ENCODE data around the gene ZNF564.
"Not testable (repeated sequence)": the region's sequence is repeated elsewhere in the genome, so short reads cannot be mapped to it uniquely, and the experiment has no call there.

ZNF564 gene

DNA sequence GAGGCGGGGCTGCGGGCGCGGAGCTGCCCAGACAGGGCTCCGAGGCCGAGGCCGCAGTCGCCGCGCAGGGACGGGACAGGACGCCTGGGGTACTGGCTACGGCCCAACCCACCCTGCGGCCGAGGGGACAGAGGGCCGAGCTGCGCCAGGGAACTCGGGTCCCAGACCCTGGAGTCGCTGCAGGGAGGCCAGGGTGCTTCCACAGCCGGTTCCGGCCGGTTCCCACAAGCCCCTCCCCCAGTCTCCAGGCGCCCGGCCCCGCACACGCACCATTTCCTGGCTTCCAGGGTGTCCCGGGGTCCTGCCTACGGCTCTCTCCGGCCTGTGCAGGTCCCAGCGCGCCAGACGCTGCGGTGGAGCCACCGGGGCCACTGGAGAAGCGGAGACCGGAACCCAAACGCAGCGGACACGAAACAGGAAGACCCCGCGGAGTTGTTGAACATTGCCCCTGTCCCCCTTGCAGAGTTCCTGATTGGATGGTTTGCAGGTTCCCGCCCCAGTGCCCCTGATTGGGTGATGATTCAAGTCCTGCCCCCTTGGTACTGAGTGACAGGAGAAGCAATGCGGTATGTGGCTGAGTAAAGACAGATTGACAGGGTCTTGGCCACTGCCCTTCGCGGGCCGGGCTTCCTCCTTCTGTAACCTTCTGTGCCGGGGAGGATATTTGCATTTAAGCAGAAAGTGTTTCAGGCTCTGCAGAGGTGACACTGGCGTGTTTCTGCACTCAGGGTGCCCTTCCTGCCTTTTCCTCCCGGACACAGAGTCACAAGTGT lies at the start of gene ZNF564:
TSS of gene ZNF564 (minus strand) at position 423 of the 773 bp plus-strand sequence. CDS start at position 273, 150 bp downstream.
- DNase-seq, result peak; percentile 99

DNA sequence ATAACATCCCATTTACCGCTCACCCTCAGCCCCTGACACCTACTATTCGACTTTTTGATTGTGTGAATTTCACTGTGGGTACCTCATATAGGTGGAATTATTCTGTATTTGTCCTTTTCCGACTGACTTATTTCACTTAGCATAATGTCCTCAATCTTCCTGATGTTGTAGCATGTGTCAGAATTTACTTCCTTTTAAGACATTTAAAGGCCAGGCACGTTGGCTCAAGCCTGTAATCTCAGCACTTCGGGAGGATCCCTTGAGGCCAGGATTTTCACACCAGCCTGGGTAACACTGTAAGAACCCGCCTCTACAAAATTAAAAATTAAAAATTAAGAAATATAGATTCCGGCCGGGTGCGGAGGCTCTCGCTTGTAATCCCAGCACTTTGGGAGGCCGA lies 46.3 kb upstream of the ZNF564 start:
- no peak for DNase-seq

DNA sequence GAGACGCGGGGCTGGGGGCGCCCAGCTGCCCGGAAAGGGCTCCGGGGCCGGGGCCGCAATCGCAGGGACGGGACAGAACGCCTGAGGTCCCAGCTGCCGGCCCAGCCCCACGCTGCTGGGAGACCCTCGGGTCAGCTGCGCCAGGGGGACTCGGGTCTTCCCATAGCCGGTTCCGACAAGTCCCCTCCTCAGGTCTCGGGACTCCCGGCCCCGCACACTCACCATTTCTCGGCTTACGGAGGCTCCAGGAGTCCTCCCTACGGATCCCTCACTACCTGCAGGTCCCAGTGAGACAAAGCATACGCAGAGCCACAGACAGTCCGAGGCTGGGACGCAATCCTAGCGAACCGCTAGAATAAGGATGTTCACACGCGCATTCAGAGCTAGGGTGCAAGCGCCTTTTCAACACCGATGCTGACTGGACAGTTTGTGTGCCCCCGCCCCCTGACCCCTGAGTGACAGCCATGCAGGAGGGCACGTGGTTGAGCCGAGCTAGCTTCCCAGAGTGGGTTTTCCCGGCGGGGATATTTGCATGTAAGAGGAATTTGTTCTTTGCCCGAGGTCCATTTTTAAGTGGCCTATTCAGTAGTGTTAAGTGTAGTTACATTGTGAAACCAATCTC lies 45.8 kb upstream of the ZNF564 start:
- no peak for DNase-seq

DNA sequence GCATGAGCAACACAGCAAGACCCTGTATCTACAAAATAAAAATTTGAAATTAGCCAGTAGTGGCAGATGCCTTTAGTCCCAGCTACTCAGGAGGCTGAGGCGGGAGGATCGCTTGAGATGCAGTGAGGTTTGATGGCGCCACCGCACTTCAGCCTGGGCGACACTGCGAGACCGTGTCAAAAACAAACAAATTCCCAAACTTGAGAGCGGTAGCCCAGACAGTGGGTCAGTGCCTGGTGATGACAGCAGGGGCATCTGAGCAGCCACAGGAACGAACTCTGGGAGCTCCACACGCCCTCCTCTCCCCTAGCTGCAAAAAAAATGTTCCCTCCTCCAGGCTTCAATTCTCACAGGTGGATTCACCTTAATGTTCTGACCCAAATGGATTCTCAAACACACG lies 45.2 kb upstream of the ZNF564 start:
- no peak for DNase-seq

- DNase-seq, result no peak
These were observed 29.8 kb upstream of the ZNF564 start for GRCh38 chr19:12581100-12581499.

GRCh38 chr19:12580180-12580694 lies 29.0 kb upstream of the ZNF564 start:
- no peak for DNase-seq

DNA sequence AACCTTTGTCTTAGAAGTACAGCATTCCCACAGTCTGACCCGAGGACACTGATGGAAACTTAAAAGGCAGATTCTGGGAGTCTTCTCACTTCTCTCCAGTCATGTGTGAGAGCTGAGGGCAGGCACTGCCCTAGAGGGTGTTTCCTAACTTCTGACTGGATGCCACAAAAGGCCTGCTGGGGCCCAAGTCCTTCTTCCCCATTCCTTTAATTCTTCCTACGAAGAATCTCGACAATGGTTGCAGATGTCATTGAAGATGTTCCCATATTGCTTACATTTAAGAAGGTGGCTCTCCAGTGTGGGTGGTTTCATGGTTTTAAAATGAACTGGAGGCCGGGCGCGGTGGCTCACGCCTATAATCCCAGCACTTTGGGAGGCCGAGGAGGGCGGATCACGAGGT lies 27.4 kb upstream of the ZNF564 start:
- DNase-seq, result no peak

DNA sequence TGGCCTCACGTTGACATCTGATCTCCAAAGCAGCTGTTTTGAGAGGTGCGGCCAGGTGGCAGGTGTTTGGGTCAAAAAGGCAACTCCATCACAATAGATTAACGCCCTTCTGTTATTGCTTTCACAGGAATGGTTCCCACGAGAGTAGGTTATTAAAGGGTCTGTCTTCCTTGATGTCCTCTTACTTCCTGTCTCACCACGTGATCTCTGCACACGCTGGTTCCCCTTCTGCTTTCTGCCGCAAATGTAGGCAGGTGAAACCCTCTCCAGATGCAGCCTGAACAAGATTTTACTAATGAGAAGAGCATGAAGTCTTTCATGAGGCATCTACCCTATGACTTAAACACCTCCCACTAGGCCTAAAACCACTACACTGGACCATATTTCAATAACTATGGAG lies 22.8 kb upstream of the ZNF564 start:
- peak; percentile 12 for DNase-seq

GRCh38 chr19:12567951-12568350 lies 16.7 kb upstream of the ZNF564 start:
- no peak for DNase-seq

DNA sequence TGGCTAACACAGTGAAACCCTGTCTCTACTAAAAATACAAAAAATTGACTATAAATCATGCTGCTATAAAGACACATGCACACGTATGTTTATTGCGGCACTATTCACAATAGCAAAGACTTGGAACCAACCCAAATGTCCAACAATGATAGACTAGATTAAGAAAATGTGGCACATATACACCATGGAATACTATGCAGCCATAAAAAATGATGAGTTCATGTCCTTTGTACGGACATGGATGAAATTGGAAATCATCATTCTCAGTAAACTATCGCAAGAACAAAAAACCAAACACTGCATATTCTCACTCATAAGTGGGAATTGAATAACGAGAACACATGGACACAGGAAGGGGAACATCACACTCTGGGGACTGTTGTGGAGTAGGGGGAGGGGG lies 15.1 kb upstream of the ZNF564 start:
- DNase-seq, result not testable (repeated sequence)

DNA sequence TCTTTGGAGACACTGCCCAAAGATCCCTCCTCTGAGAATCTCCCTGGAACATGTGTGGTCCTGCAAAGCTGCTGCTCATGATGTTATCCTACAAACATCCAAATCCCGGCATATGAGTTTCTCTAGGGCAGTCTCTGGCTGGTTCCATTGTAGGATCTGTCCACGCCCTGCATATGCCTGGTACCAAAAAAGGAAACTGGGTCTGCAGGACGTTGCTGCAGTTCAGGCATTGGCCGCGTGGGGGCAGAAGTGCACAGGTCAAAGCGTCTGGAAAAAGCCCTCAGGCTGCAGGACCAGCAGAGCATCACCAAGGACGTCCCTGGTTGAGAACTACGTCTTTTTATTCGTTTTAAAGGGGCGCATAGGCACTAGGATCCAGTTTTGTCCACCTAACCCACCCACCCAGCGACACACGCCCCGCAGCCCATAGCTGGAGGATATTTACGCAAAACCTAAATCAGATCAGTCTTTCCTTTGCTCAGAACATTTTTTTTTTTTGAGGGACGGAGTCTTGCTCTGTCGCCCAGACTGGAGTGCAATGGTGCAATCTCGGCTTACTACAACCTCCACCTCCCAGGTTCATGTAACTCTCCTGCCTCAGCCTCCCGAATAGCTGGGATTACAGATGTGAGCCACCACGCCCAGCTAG lies 12.9 kb upstream of the ZNF564 start:
- peak; percentile 80 for DNase-seq

GRCh38 chr19:12555456-12555930 lies 4.2 kb upstream of the ZNF564 start:
- no peak for DNase-seq

DNA sequence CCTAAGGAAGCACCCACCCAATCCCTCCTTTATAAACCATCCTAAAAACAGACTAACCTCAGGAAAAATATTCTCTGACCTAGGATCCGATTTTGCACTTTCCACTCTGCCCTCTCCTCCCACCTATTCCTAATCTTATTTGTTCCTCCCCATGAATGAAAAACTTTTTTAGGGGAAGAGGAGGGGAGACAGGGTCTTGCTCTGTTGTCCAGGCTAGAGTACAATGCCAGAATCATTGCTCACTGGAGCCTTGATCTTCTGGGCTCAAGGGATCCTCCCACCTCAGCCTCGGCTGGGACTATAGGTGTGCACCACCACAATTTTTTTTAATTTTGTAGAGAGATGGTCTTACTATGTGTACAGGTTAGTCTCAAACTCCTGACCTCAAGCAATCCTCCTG lies 4.4 kb downstream of the ZNF564 start:
- DNase-seq, result no peak

- DNase-seq, result no peak
These were observed 5.2 kb downstream of the ZNF564 start for GRCh38 chr19:12546068-12546467.

GRCh38 chr19:12545267-12545666 lies 6.0 kb downstream of the ZNF564 start:
- DNase-seq, result no peak

DNA sequence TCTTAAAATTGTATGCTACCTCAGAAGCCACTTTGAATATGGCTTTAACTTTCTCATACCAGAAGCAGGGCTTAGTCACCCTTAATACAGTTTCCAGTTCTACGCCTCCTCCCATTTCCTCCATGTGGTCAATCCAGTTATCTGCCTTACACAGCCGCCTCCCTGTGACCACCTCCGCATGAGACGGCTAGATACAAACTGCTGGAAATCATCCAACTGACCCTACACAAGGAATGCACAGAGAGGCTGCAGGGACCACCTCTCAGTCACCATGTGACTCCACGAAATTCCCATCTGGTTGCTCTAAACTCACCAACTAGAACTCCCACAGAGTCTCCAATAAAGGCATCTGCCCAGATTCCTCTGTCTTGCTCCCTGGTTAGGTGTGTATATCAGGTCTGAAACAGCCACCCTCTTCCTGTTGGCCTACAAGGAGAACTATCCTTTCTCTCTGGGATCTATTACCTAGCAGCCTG lies 6.8 kb downstream of the ZNF564 start:
- no peak for DNase-seq

GRCh38 chr19:12543855-12544254 lies 7.4 kb downstream of the ZNF564 start:
- no peak for DNase-seq

GRCh38 chr19:12527034-12527836 lies 24.0 kb downstream of the ZNF564 start:
- DNase-seq, result no peak

DNA sequence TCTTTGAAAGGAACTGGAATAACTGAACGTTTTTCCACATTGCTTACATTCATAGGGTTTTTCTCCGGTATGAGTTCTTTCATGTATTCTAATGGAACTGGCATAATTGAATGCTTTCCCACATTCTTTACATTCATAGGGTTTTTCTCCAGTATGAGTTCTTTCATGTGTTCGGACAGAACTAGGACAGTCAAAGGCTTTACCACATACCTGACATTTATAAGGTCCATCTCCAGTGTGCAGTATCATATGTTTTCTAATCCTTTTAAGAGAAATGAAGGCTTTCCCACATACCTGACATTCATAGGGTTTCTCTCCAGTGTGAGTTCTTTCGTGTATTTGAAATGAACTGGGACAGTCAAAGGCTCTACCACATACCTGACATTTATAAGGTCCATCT lies 24.7 kb downstream of the ZNF564 start:
- no peak for DNase-seq

- no peak for DNase-seq
These were observed 29.3 kb downstream of the ZNF564 start for GRCh38 chr19:12521996-12522395.

DNA sequence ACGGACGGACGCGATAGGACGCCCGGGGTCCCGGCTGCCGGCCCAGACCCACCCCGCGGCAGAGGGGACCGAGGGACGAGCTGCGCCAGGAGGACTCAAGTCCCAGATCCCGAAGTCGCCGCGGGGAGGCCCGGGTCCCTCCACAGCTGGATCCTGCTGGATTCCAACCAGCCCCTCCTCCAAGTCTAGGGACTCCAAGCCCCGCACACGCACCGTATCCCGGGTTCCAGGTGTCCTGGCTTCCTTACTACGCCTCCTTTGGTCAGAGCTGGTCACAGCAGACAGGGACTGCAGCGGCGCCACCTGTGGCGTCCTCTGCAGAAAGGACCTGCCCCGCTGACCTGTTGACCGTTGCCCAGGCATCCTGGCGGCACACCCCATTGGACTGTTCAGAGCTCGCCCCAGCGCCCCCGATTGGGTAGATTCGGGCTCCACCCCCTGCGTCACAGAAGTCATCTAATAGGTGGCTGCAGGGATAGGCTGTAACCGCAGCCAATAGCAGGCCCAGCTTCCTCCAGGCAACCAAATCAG lies 37.7 kb downstream of the ZNF564 start:
- DNase-seq, result no peak

DNA sequence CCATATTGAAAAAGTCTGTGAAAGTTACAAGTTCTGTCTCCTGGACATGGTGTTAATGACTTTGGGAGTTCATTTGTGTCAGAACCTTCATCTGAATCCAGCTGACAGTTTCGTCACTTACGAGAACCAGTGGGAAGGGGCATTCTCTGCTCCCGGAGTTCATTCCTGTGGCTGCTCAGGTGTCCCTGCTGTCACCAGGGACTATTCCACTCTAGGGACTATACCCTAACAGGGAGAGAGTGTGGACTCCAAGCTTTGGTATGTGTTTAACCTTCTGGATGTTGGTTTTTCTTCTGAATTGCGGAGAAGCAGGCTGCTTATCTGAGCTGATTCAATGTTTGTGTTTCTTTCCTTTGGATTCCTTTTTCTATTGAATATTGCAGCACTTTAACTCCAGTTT lies 54.2 kb downstream of the ZNF564 start:
- DNase-seq, result no peak

GRCh38 chr19:12496480-12496879 lies 54.8 kb downstream of the ZNF564 start:
- DNase-seq, result no peak

Data from NCI-H1105 treated with DMSO at 0.1 percent for 48 hours (cell line).